K562 (cell line): ENCODE data around the gene EXOC7. TPM values are rescaled to one million over a fixed set of nuclear protein-coding genes. Genes with fewer than 3 reads are reported as not detected.

ENCODE experiments used
- ATAC-seq: fragments of 200-7000 bp; cut with Tn5 transposase; 3 replicates; pipeline ENCODE4 v1.9.1; 2020; ENCODE audit warnings: moderate library complexity
- BruUV-seq: library from RNA; stranded (reverse); fragments of 400-500 nt; replicated peaks from 2 replicates; lab custom pipeline; 2021; lab: Mats Ljungman, UMichigan
- CTCF ChIA-PET: fragments of 300-600 bp; formaldehyde crosslinking; extraction: SDS; loops from one replicate; lab custom pipeline; 2021; ENCODE audit warnings: low intra/inter-chr PET ratio; lab: Yijun Ruan, JAX
- POLR2A ChIA-PET: fragments of 300-600, 350-650 bp; sonication (Branson Sonifier 250); formaldehyde crosslinking; extraction: SDS; loops from one replicate; lab custom pipeline; 2021; ENCODE audit warnings: antibody characterized with exemption, inconsistent platforms; lab: Yijun Ruan, JAX
- DNase-seq, 4 experiments: peaks; one replicate each; pipeline versions ENCODE4 v3.0.0 to v3.0.0-alpha.2; 2011 to 2018; ENCODE audit warnings: low spot score in 3 of 4, mixed read lengths in 3 of 4; ENCODE audit errors: extremely low read depth in 1 of 4
- FAIRE-seq: peaks from 2 replicates; lab custom pipeline; 2011; peaks lifted over from hg19 to GRCh38; lab: Jason Lieb, UNC
- H2AFZ ChIP-seq: 2 replicates; pipeline ENCODE4 v1.6.0; 2011; ENCODE audit warnings: low read depth, low read length, control low read depth, inconsistent platforms
- H3K27ac ChIP-seq: fragments of 200-600 bp; 3 replicates; pipeline ENCODE4 v1.8.0; 2011; ENCODE audit warnings: low read depth, mild to moderate bottlenecking, control low read depth, inconsistent platforms, low read length, moderate library complexity, mixed read lengths; ENCODE audit errors: extremely low read depth
- H3K27me3 ChIP-seq, 2 experiments: fragments of 300-600 bp in 1 of 2; 2 replicates in 1 of 2; 3 replicates in 1 of 2; pipeline versions ENCODE4 v1.6.0 to v1.8.0; 2011; ENCODE audit warnings: inconsistent platforms in 2 of 2, low read length in 2 of 2, mild to moderate bottlenecking in 1 of 2, mixed read lengths in 1 of 2, moderate library complexity in 1 of 2; ENCODE audit not compliant: control insufficient read depth in 2 of 2, insufficient read depth in 2 of 2
- H3K36me3 ChIP-seq: fragments of 300-600 bp; 3 replicates; pipeline ENCODE4 v1.8.0; 2011; ENCODE audit warnings: mild to moderate bottlenecking, low read length, inconsistent platforms; ENCODE audit not compliant: control insufficient read depth, insufficient read depth
- H3K4me1 ChIP-seq, 2 experiments: fragments of 200-600 bp in 1 of 2; replicated peaks in 1 of 2; 2 replicates in 1 of 2; 3 replicates in 1 of 2; pipeline versions ENCODE4 v1.5.1 to v1.8.0; 2011; ENCODE audit warnings: inconsistent platforms in 2 of 2, low read length in 2 of 2, mild to moderate bottlenecking in 1 of 2, mixed read lengths in 1 of 2, moderate library complexity in 1 of 2; ENCODE audit not compliant: control insufficient read depth in 2 of 2, insufficient read depth in 2 of 2
- H3K4me2 ChIP-seq: 2 replicates; pipeline ENCODE4 v1.6.1; 2011; ENCODE audit warnings: low read length, control low read depth, inconsistent platforms, mixed read lengths; ENCODE audit not compliant: insufficient read depth
- H3K4me3 ChIP-seq: fragments of 200-600 bp; sonication (generic), shearing (Covaris generic); 2 replicates; pipeline ENCODE4 v1.5.1; 2016; ENCODE audit warnings: control low read depth, inconsistent platforms
- H3K79me2 ChIP-seq: fragments of 200-600 bp; 3 replicates; pipeline ENCODE4 v1.8.0; 2011; ENCODE audit warnings: low read length, inconsistent platforms; ENCODE audit not compliant: control insufficient read depth, insufficient read depth
- H3K9ac ChIP-seq, 2 experiments: 2 replicates each; pipeline versions ENCODE4 v1.6.0 to v1.6.1; 2011; ENCODE audit warnings: low read depth in 2 of 2, low read length in 2 of 2, control low read depth in 1 of 2, inconsistent platforms in 1 of 2, mild to moderate bottlenecking in 1 of 2, mixed read lengths in 1 of 2; ENCODE audit not compliant: insufficient read depth in 1 of 2
- H3K9me1 ChIP-seq: one replicate; pipeline ENCODE4 v1.6.0; 2011; ENCODE audit warnings: inconsistent platforms, mild to moderate bottlenecking, low read length, moderate library complexity; ENCODE audit not compliant: control insufficient read depth, insufficient read depth
- H3K9me3 ChIP-seq: replicated peaks from 2 replicates; pipeline ENCODE4 v1.5.1; 2011; ENCODE audit warnings: low read depth, low read length, inconsistent platforms; ENCODE audit not compliant: control insufficient read depth, insufficient read depth
- H4K20me1 ChIP-seq: replicated peaks from 2 replicates; pipeline ENCODE4 v1.6.1; 2011; ENCODE audit warnings: low read length, inconsistent platforms, mixed read lengths; ENCODE audit not compliant: control insufficient read depth, insufficient read depth
- HNRNPUL1 ChIP-seq: fragments of 200-400 bp; formaldehyde crosslinking; IDR thresholded peaks from 2 replicates; pipeline ENCODE4 v1.6.1; 2017; ENCODE audit warnings: low read length
- NCOA1 ChIP-seq: fragments of 450-650 bp; IDR thresholded peaks from 2 replicates; pipeline ENCODE4 v1.6.1; 2016; ENCODE audit warnings: low read depth
- NFATC3 ChIP-seq: fragments of 450-650 bp; IDR thresholded peaks from 2 replicates; pipeline ENCODE4 v1.6.1; 2017; ENCODE audit warnings: mild to moderate bottlenecking
- PHB2 ChIP-seq: fragments of 450-650 bp; IDR thresholded peaks from 2 replicates; pipeline ENCODE4 v1.6.1; 2017; ENCODE audit warnings: low read depth
- POLR3G ChIP-seq: IDR thresholded peaks from 2 replicates; pipeline ENCODE4 v1.6.1; 2011; ENCODE audit not compliant: insufficient read length, insufficient replicate concordance; ENCODE audit errors: extremely low read depth
- ZNF24 ChIP-seq: fragments of 450-650 bp; IDR thresholded peaks from 2 replicates; pipeline ENCODE4 v1.6.1; 2016
- ZNF785 ChIP-seq: fragments of 250-450 bp; sonication (Bioruptor Pico); IDR thresholded peaks from 2 replicates; pipeline ENCODE4 v1.4.0; 2020; ENCODE audit warnings: mild to moderate bottlenecking
- WGBS: fragments of 100-300 bp; shearing (Covaris generic); methylation state at CpG from one replicate; pipeline ENCODE4 v1.1.6; 2016; ENCODE audit warnings: low coverage, mixed read lengths; ENCODE audit not compliant: insufficient coverage; ENCODE audit errors: missing lambda C conversion rate; 5-methylcytosine and 5-hydroxymethylcytosine counted together
- in situ Hi-C: fragments of 300-500 bp; cut with MboI; formaldehyde crosslinking; loops from 4 replicates; pipeline ENCODE4 v1.15.0; 2018; ENCODE audit warnings: inconsistent platforms, mixed read lengths
- intact Hi-C: fragments of 100-400 bp; cut with micrococcal nuclease; formaldehyde crosslinking; loops from 2 replicates; pipeline ENCODE4 v1.14.2; 2022
- polyA plus RNA-seq, 8 experiments: library from polyadenylated mRNA; depleted of rRNA in 4 of 8; stranded (reverse) in 5 of 8; unstranded in 3 of 8; fragments of >200 nt; fragmentation: Nextera tagmentation in 2 of 8; fragmentation: Illumina TruSeq in 1 of 8; extraction: Ambion mirVana in 2 of 8; extraction: Trizol in 1 of 8; gene quantifications; 2 replicates each; pipeline versions ENCODE4 v1.2.1 to v1.2.3, GENCODE V29; 2011 to 2014; ENCODE audit warnings: inconsistent platforms in 1 of 8, missing spikeins in 1 of 8
- total RNA-seq, 7 experiments: library from RNA; depleted of rRNA in 6 of 7; stranded (reverse); fragments of >200 nt in 6 of 7; fragmentation: Illumina TruSeq in 2 of 7; extraction: Trizol in 2 of 7; gene quantifications; 2 replicates each; pipeline versions ENCODE4 v1.2.1 to v1.2.3, GENCODE V29; 2011 to 2021; ENCODE audit warnings: low replicate concordance in 1 of 7
- TF ChIP-seq, protein P1 (sequence below): sonication (generic); formaldehyde crosslinking; IDR thresholded peaks from 2 replicates; pipeline ENCODE4 v1.8.1; 2023; ENCODE audit warnings: mild to moderate bottlenecking, missing genetic modification reagents, moderate library complexity
- TF ChIP-seq, protein P2 (sequence below): sonication (generic); formaldehyde crosslinking; IDR thresholded peaks from 2 replicates; pipeline ENCODE4 v1.8.1; 2023; ENCODE audit warnings: mild to moderate bottlenecking, missing genetic modification reagents
- TF ChIP-seq, protein P3 (sequence below): fragments of 200-600 bp; sonication (generic); IDR thresholded peaks from one replicate; pipeline ENCODE4 v1.6.1; 2012; ENCODE audit warnings: mild to moderate bottlenecking, low read depth, low read length, inconsistent platforms

The EXOC7 gene
- total and polyA plus RNA-seq, 9 of the 15 experiments (the other 6 are each of a cell fraction or from before 2014, with no cell fraction given) = 18.6 to 57.0 (median 35.0) TPM

DNA sequence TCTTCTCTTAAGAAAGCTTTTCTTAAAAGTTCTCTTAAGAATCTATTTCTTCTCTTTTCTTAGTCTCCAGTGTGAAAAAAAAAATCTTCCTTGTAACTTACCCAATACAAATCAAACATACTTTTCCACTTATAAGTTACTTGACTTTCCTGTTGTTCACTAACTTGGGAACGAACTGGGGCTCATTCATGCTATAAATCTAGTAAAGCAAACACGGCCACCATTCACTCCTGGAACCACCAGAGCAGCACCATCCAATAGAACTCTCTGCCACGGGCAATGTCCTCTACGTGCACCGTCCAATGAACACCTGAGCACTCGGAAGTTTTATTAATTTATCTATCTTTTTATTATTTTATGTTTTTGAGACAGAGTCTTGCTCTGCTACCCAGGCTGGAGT lies 52.0 kb downstream of the EXOC7 start:
- Histone ChIP-seq H3K27me3 (no peaks in the 10 kb centered on the region), H3K4me2 (no peak overlapping the region), H3K4me1 (peaks cover 5 to 9% of the 10 kb centered on the region in 2 experiments; a peak in 3 of 5 replicates), H3K9me3 (no peaks in the 10 kb centered on the region), H4K20me1 (no peaks in the 10 kb centered on the region), H3K4me3 (no peak overlapping the region), H2AFZ (no peak overlapping the region), H3K79me2 (peaks cover 11% of the 10 kb centered on the region; the same call in 2 of the 3 replicates), H3K27ac (no peak overlapping the region), H3K9ac (no peak overlapping the region), H3K9me1 (no peaks in the 10 kb centered on the region), H3K36me3 (peaks cover 80% of the 10 kb centered on the region)
- DNase-seq = no peak
- intact Hi-C loops (no loop called here), in situ Hi-C loops (no loop called here)
- ATAC-seq = no peak
- BruUV-seq = no TSS peak
- WGBS = 83% methylated on average over 6 of the region's 6 CpGs
- POLR2A ChIA-PET = no interaction called here
- CTCF ChIA-PET = no interaction called here
- FAIRE-seq = no peak
- TF ChIP-seq HNRNPUL1 = no peak
- TF ChIP-seq, protein P1, sequence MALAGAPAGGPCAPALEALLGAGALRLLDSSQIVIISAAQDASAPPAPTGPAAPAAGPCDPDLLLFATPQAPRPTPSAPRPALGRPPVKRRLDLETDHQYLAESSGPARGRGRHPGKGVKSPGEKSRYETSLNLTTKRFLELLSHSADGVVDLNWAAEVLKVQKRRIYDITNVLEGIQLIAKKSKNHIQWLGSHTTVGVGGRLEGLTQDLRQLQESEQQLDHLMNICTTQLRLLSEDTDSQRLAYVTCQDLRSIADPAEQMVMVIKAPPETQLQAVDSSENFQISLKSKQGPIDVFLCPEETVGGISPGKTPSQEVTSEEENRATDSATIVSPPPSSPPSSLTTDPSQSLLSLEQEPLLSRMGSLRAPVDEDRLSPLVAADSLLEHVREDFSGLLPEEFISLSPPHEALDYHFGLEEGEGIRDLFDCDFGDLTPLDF (CRISPR knock-in tag) = no peak
- TF ChIP-seq PHB2 = no peak
- no peak for TF ChIP-seq NCOA1
- TF ChIP-seq ZNF24 = no peak
- TF ChIP-seq POLR3G = no peak
- no peak for TF ChIP-seq ZNF785 (CRISPR knock-in tag)
- TF ChIP-seq NFATC3 = no peak
- TF ChIP-seq, protein P2, sequence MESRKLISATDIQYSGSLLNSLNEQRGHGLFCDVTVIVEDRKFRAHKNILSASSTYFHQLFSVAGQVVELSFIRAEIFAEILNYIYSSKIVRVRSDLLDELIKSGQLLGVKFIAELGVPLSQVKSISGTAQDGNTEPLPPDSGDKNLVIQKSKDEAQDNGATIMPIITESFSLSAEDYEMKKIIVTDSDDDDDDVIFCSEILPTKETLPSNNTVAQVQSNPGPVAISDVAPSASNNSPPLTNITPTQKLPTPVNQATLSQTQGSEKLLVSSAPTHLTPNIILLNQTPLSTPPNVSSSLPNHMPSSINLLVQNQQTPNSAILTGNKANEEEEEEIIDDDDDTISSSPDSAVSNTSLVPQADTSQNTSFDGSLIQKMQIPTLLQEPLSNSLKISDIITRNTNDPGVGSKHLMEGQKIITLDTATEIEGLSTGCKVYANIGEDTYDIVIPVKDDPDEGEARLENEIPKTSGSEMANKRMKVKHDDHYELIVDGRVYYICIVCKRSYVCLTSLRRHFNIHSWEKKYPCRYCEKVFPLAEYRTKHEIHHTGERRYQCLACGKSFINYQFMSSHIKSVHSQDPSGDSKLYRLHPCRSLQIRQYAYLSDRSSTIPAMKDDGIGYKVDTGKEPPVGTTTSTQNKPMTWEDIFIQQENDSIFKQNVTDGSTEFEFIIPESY (CRISPR knock-in tag) = no peak
- TF ChIP-seq, protein P3, sequence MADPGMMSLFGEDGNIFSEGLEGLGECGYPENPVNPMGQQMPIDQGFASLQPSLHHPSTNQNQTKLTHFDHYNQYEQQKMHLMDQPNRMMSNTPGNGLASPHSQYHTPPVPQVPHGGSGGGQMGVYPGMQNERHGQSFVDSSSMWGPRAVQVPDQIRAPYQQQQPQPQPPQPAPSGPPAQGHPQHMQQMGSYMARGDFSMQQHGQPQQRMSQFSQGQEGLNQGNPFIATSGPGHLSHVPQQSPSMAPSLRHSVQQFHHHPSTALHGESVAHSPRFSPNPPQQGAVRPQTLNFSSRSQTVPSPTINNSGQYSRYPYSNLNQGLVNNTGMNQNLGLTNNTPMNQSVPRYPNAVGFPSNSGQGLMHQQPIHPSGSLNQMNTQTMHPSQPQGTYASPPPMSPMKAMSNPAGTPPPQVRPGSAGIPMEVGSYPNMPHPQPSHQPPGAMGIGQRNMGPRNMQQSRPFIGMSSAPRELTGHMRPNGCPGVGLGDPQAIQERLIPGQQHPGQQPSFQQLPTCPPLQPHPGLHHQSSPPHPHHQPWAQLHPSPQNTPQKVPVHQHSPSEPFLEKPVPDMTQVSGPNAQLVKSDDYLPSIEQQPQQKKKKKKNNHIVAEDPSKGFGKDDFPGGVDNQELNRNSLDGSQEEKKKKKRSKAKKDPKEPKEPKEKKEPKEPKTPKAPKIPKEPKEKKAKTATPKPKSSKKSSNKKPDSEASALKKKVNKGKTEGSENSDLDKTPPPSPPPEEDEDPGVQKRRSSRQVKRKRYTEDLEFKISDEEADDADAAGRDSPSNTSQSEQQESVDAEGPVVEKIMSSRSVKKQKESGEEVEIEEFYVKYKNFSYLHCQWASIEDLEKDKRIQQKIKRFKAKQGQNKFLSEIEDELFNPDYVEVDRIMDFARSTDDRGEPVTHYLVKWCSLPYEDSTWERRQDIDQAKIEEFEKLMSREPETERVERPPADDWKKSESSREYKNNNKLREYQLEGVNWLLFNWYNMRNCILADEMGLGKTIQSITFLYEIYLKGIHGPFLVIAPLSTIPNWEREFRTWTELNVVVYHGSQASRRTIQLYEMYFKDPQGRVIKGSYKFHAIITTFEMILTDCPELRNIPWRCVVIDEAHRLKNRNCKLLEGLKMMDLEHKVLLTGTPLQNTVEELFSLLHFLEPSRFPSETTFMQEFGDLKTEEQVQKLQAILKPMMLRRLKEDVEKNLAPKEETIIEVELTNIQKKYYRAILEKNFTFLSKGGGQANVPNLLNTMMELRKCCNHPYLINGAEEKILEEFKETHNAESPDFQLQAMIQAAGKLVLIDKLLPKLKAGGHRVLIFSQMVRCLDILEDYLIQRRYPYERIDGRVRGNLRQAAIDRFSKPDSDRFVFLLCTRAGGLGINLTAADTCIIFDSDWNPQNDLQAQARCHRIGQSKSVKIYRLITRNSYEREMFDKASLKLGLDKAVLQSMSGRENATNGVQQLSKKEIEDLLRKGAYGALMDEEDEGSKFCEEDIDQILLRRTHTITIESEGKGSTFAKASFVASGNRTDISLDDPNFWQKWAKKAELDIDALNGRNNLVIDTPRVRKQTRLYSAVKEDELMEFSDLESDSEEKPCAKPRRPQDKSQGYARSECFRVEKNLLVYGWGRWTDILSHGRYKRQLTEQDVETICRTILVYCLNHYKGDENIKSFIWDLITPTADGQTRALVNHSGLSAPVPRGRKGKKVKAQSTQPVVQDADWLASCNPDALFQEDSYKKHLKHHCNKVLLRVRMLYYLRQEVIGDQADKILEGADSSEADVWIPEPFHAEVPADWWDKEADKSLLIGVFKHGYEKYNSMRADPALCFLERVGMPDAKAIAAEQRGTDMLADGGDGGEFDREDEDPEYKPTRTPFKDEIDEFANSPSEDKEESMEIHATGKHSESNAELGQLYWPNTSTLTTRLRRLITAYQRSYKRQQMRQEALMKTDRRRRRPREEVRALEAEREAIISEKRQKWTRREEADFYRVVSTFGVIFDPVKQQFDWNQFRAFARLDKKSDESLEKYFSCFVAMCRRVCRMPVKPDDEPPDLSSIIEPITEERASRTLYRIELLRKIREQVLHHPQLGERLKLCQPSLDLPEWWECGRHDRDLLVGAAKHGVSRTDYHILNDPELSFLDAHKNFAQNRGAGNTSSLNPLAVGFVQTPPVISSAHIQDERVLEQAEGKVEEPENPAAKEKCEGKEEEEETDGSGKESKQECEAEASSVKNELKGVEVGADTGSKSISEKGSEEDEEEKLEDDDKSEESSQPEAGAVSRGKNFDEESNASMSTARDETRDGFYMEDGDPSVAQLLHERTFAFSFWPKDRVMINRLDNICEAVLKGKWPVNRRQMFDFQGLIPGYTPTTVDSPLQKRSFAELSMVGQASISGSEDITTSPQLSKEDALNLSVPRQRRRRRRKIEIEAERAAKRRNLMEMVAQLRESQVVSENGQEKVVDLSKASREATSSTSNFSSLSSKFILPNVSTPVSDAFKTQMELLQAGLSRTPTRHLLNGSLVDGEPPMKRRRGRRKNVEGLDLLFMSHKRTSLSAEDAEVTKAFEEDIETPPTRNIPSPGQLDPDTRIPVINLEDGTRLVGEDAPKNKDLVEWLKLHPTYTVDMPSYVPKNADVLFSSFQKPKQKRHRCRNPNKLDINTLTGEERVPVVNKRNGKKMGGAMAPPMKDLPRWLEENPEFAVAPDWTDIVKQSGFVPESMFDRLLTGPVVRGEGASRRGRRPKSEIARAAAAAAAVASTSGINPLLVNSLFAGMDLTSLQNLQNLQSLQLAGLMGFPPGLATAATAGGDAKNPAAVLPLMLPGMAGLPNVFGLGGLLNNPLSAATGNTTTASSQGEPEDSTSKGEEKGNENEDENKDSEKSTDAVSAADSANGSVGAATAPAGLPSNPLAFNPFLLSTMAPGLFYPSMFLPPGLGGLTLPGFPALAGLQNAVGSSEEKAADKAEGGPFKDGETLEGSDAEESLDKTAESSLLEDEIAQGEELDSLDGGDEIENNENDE = no peak
